NCI-H1092 treated with DMSO at 0.1 percent for 48 hours (cell line): ENCODE measurements around the gene EEF2K.
"Not testable (repeated sequence)": the region's sequence is repeated elsewhere in the genome, so short reads cannot be mapped to it uniquely, and the experiment has no call there.

Experiments used
- DNase-seq: peaks from one replicate; lab custom pipeline; 2025; lab: John Stamatoyannopoulos, UW

EEF2K gene

GRCh38 chr16:22213236-22213635 is 7.2 kb downstream of the EEF2K start:
- DNase-seq, result no peak

GRCh38 chr16:22213801-22214200 is 7.7 kb downstream of the EEF2K start:
- DNase-seq, result no peak

- no peak for DNase-seq
Measured at GRCh38 chr16:22214402-22214801, 8.3 kb downstream of the EEF2K start.

- no peak for DNase-seq
Measured at GRCh38 chr16:22214889-22215288, 8.8 kb downstream of the EEF2K start.

- no peak for DNase-seq
Measured at GRCh38 chr16:22216191-22216831, 10.2 kb downstream of the EEF2K start.

- not testable (repeated sequence) for DNase-seq
Measured at GRCh38 chr16:22216832-22217225, 10.8 kb downstream of the EEF2K start.

- no peak for DNase-seq
Measured at GRCh38 chr16:22217890-22218730, 12.0 kb downstream of the EEF2K start.

- no peak for DNase-seq
Measured at GRCh38 chr16:22219389-22220068, 13.5 kb downstream of the EEF2K start.

- DNase-seq, result no peak
Measured at GRCh38 chr16:22220069-22220440, 14.0 kb downstream of the EEF2K start.

- DNase-seq, result no peak
Measured at GRCh38 chr16:22220714-22221113, 14.6 kb downstream of the EEF2K start.

GRCh38 chr16:22222006-22222405 is 15.9 kb downstream of the EEF2K start:
- no peak for DNase-seq

- no peak for DNase-seq
Measured at GRCh38 chr16:22222998-22223397, 16.9 kb downstream of the EEF2K start.

- DNase-seq, result no peak
Measured at GRCh38 chr16:22225060-22225459, 19.0 kb downstream of the EEF2K start.

GRCh38 chr16:22229889-22230288 is 23.8 kb downstream of the EEF2K start:
- no peak for DNase-seq

GRCh38 chr16:22232277-22233036 is 26.4 kb downstream of the EEF2K start:
- DNase-seq, result peak; percentile 45

- DNase-seq, result no peak
Measured at GRCh38 chr16:22233037-22233372, 26.9 kb downstream of the EEF2K start.

GRCh38 chr16:22235839-22236745 is 30.0 kb downstream of the EEF2K start:
- DNase-seq, result no peak

- no peak for DNase-seq
Measured at GRCh38 chr16:22239131-22239805, 33.2 kb downstream of the EEF2K start.

GRCh38 chr16:22240023-22240710 is 34.1 kb downstream of the EEF2K start:
- no peak for DNase-seq

- no peak for DNase-seq
Measured at GRCh38 chr16:22250522-22250921, 44.4 kb downstream of the EEF2K start.
